Endodermal cell (in vitro differentiated cells): Measurements from ENCODE around the gene ELP4. TPM values are rescaled to one million over a fixed set of nuclear protein-coding genes. Genes with fewer than 3 reads are reported as not detected.
"Not testable (repeated sequence)": the region's sequence is repeated elsewhere in the genome, so short reads cannot be mapped to it uniquely, and the experiment has no call there.

Experiments
- DNase-seq: peaks from one replicate; pipeline ENCODE4 v3.0.0-alpha.2; 2017
- H3K27ac ChIP-seq: 2 replicates; pipeline ENCODE4 v1.5.1; 2013; ENCODE audit warnings: mild to moderate bottlenecking, low read depth, low read length, moderate library complexity
- H3K27me3 ChIP-seq: 2 replicates; pipeline ENCODE4 v1.6.1; 2013; ENCODE audit warnings: mild to moderate bottlenecking, low read length, moderate library complexity; ENCODE audit not compliant: insufficient read depth, control insufficient read depth, poor library complexity, severe bottlenecking
- H3K36me3 ChIP-seq: 2 replicates; pipeline ENCODE4 v1.7.0; 2013; ENCODE audit warnings: mild to moderate bottlenecking, low read length, moderate library complexity; ENCODE audit not compliant: control insufficient read depth, insufficient read depth
- H3K4me1 ChIP-seq: one replicate; pipeline ENCODE4 v1.7.0; 2013; ENCODE audit warnings: low read length; ENCODE audit not compliant: control insufficient read depth, insufficient read depth
- H3K4me3 ChIP-seq: 2 replicates; pipeline ENCODE4 v1.5.1; 2013; ENCODE audit warnings: mild to moderate bottlenecking, low read length, moderate library complexity
- H3K9ac ChIP-seq: 2 replicates; pipeline ENCODE4 v1.6.1; 2013; ENCODE audit warnings: mild to moderate bottlenecking, low read length, moderate library complexity; ENCODE audit not compliant: poor library complexity, severe bottlenecking; ENCODE audit errors: extremely low read depth
- H3K9me3 ChIP-seq: 2 replicates; pipeline ENCODE4 v1.6.1; 2013; ENCODE audit warnings: mild to moderate bottlenecking, low read length, moderate library complexity; ENCODE audit not compliant: control insufficient read depth
- H3K27ac Mint-ChIP-seq: 2 replicates; pipeline ENCODE4 v1.8.0; 2020; ENCODE audit warnings: mixed read lengths
- H3K27me3 Mint-ChIP-seq: 2 replicates; pipeline ENCODE4 v1.8.0; 2021; ENCODE audit warnings: mild to moderate bottlenecking, mixed read lengths; ENCODE audit not compliant: insufficient read depth
- H3K36me3 Mint-ChIP-seq: 2 replicates; pipeline ENCODE4 v1.8.0; 2020; ENCODE audit warnings: low read depth, mixed read lengths
- H3K4me1 Mint-ChIP-seq: 2 replicates; pipeline ENCODE4 v1.8.0; 2020; ENCODE audit warnings: mixed read lengths
- H3K4me3 Mint-ChIP-seq: 2 replicates; pipeline ENCODE4 v1.8.0; 2020; ENCODE audit warnings: mild to moderate bottlenecking, moderate library complexity, mixed read lengths
- H3K9me3 Mint-ChIP-seq: 2 replicates; pipeline ENCODE4 v1.8.0; 2020; ENCODE audit warnings: mild to moderate bottlenecking, mixed read lengths
- WGBS, 2 experiments: methylation state at CpG; one replicate each; pipeline versions ENCODE4 v1.1.5 to v1.1.7; 2013; ENCODE audit warnings: missing lambda C conversion rate in 2 of 2, mixed read lengths in 1 of 2; ENCODE audit not compliant: insufficient coverage in 1 of 2, insufficient read length in 1 of 2; 5-methylcytosine and 5-hydroxymethylcytosine counted together
- total RNA-seq, 2 donors: library from RNA; stranded (reverse); fragmentation: NEBNext Ultra II Directional in 1 of 2; extraction: Animal tissue kit (Norgen Biotek cat#: 25700) in 1 of 2; gene quantifications; 2 replicates in 1 of 2; 3 replicates in 1 of 2; pipeline ENCODE4 v1.2.1, GENCODE V29; 2021
- TF ChIP-seq, protein P1 (sequence below): fragments of 200-600 bp; sonication (generic); conservative IDR thresholded peaks from 2 replicates; pipeline ENCODE4 v1.5.0; 2021; ENCODE audit warnings: antibody characterized with exemption, mild to moderate bottlenecking

Gene ELP4
- total RNA-seq, 2 donors from 2014 or later: 19.1 to 25.2 TPM

- WGBS, 2 experiments: 85 to 87% methylated on average over 2 of the region's 2 CpGs
- Histone ChIP-seq H3K4me3 (no peak overlapping the region), H3K9me3 (no peaks in the 10 kb centered on the region), H3K9ac (no peak overlapping the region), H3K36me3 (no peaks in the 10 kb centered on the region), H3K4me1 (no peaks in the 10 kb centered on the region), H3K27me3 (no peaks in the 10 kb centered on the region), H3K27ac (no peak overlapping the region)
- Mint-ChIP-seq H3K27me3 (peaks cover 1% of the 10 kb centered on the region), H3K4me1 (no peaks in the 10 kb centered on the region), H3K9me3 (peaks cover 14% of the 10 kb centered on the region), H3K4me3 (no peak overlapping the region), H3K27ac (no peak overlapping the region), H3K36me3 (peaks cover 5% of the 10 kb centered on the region)
- TF ChIP-seq, protein P1, sequence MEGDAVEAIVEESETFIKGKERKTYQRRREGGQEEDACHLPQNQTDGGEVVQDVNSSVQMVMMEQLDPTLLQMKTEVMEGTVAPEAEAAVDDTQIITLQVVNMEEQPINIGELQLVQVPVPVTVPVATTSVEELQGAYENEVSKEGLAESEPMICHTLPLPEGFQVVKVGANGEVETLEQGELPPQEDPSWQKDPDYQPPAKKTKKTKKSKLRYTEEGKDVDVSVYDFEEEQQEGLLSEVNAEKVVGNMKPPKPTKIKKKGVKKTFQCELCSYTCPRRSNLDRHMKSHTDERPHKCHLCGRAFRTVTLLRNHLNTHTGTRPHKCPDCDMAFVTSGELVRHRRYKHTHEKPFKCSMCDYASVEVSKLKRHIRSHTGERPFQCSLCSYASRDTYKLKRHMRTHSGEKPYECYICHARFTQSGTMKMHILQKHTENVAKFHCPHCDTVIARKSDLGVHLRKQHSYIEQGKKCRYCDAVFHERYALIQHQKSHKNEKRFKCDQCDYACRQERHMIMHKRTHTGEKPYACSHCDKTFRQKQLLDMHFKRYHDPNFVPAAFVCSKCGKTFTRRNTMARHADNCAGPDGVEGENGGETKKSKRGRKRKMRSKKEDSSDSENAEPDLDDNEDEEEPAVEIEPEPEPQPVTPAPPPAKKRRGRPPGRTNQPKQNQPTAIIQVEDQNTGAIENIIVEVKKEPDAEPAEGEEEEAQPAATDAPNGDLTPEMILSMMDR: no peak
- DNase-seq: peak; percentile 50
Observed at GRCh38 chr11:31692466-31692865, 182.9 kb downstream of the ELP4 start.

GRCh38 chr11:31697049-31697448, 187.5 kb downstream of the ELP4 start:
- H3K27ac ChIP-seq, H3K4me1 Mint-ChIP-seq, DNase-seq, H3K27ac Mint-ChIP-seq, H3K4me1 ChIP-seq, H3K36me3 ChIP-seq, H3K9me3 ChIP-seq, H3K4me3 Mint-ChIP-seq, H3K27me3 Mint-ChIP-seq, H3K36me3 Mint-ChIP-seq, H3K27me3 ChIP-seq, H3K4me3 ChIP-seq, H3K9ac ChIP-seq: not testable (repeated sequence)
- WGBS, 2 experiments: 100% methylated on average over 1 of the region's 1 CpG
- H3K9me3 Mint-ChIP-seq: peaks cover 14% of the 10 kb centered on the region

- peaks cover 1% of the 10 kb centered on the region for H3K27me3 Mint-ChIP-seq
- no peak overlapping the region for H3K4me3 Mint-ChIP-seq
- no peaks in the 10 kb centered on the region for H3K27me3 ChIP-seq
- H3K36me3 ChIP-seq: no peaks in the 10 kb centered on the region
- H3K27ac ChIP-seq: no peak overlapping the region
- no peak overlapping the region for H3K4me3 ChIP-seq
- peaks cover 4% of the 10 kb centered on the region for H3K4me1 Mint-ChIP-seq
- H3K36me3 Mint-ChIP-seq: no peaks in the 10 kb centered on the region
- no peaks in the 10 kb centered on the region for H3K4me1 ChIP-seq
- 89% methylated on average over 1 of the region's 1 CpG; no CpG with 5 or more reads in 1 of the 2 experiments for WGBS, 2 experiments
- H3K9me3 ChIP-seq: no peaks in the 10 kb centered on the region
- TF ChIP-seq, protein P1: no peak
- H3K27ac Mint-ChIP-seq: no peak overlapping the region
- peaks cover 5% of the 10 kb centered on the region for H3K9me3 Mint-ChIP-seq
- H3K9ac ChIP-seq: no peak overlapping the region
- DNase-seq: no peak
Observed at GRCh38 chr11:31699066-31699465, 189.5 kb downstream of the ELP4 start.

GRCh38 chr11:31702966-31703365, 193.4 kb downstream of the ELP4 start:
- no peaks in the 10 kb centered on the region for H3K9me3 ChIP-seq
- Mint-ChIP-seq H3K27me3 (no peaks in the 10 kb centered on the region), H3K9me3 (no peaks in the 10 kb centered on the region), H3K27ac (no peak overlapping the region), H3K36me3 (no peaks in the 10 kb centered on the region), H3K4me3 (no peak overlapping the region), H3K4me1 (peaks cover 4% of the 10 kb centered on the region)
- H3K9ac ChIP-seq: no peak overlapping the region
- DNase-seq: no peak
- H3K4me3 ChIP-seq: no peak overlapping the region
- H3K27me3 ChIP-seq: no peaks in the 10 kb centered on the region
- H3K4me1 ChIP-seq: no peaks in the 10 kb centered on the region
- 48% methylated on average over 1 of the region's 1 CpG; no CpG with 5 or more reads in 1 of the 2 experiments for WGBS, 2 experiments
- TF ChIP-seq, protein P1: no peak
- no peaks in the 10 kb centered on the region for H3K36me3 ChIP-seq
- H3K27ac ChIP-seq: no peak overlapping the region
